CD4-positive, alpha-beta T cell treated with Interleukin-1 beta for 1 hour (primary cell): ENCODE measurements around the gene PRKAG1.

Experiments
- DNase-seq, 2 donors: peaks; one replicate each; pipeline ENCODE4 v3.0.0-alpha.2; 2020 to 2022

Gene PRKAG1

DNA sequence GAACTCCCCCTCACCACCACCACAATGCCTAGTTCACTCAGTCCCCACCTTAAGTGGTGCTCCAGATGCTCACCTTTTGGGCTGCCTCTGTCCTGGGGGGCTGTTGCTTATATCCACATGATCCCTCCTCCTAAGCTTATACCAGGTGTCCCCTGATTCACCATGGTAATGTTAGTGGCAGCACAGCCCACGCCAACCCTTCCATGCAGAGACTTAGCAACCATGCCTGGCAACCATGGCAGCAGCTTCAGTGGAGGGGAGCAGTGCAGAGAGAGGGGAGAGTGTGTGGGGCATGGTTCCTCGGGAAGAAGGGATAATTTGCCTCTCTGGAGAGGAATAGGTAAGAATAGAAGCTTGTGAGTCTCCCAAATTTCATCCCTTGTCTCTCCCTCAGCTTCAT is 18.2 kb downstream of the PRKAG1 start:
- no peak for DNase-seq

- peak; percentile 48 to 53 for DNase-seq
These were observed 19.0 kb downstream of the PRKAG1 start, which contains the start of gene DDN for GRCh38 chr12:48999371-49000131. Gene DDN (minus strand): TSS chr12:48999375. CDS start chr12:48999287, 88 bp downstream.

- DNase-seq, result peak in 1 of 2 donors; percentile 16
These were observed 19.9 kb downstream of the PRKAG1 start for GRCh38 chr12:48998497-48999353.

DNA sequence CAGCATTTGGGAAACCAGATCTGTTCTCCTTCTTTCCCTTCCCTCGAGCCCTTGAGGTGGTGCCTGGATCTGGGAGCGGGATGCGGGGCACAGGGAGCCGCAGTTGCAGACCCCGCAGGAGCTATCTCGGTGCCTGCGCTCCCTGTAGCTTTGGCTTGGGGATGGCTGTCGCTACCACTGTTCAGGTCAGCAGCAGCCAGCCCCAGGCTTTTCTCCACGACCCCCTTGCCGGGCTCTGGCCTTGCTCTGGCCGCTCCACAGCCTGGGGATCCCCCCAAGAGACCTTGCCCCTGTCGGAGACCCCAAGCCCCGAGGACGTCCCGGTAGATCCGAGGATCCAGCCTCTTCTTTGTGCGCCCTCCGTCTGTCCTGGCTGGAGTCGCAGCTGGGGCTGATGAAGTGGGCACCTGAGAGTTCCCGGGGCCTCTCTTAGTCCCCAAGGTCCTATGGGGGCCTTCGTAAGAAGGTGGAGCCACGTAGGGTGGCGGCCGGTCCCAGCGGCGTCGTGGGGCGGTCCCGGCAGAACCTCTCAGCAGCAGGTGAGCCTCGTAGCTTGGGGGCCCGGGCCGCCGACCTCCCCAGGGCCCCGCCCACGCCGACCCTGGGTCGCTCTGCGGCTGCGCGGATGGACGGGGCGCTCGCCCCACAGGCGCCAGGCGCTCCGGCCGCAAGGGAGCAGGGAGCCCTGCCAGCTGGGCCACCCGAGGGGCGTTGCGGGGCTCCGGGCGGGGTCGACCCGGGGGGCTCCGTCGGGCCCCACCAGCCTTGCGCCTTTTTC is 20.7 kb downstream of the PRKAG1 start:
- peak; percentile 39 to 63 for DNase-seq

DNA sequence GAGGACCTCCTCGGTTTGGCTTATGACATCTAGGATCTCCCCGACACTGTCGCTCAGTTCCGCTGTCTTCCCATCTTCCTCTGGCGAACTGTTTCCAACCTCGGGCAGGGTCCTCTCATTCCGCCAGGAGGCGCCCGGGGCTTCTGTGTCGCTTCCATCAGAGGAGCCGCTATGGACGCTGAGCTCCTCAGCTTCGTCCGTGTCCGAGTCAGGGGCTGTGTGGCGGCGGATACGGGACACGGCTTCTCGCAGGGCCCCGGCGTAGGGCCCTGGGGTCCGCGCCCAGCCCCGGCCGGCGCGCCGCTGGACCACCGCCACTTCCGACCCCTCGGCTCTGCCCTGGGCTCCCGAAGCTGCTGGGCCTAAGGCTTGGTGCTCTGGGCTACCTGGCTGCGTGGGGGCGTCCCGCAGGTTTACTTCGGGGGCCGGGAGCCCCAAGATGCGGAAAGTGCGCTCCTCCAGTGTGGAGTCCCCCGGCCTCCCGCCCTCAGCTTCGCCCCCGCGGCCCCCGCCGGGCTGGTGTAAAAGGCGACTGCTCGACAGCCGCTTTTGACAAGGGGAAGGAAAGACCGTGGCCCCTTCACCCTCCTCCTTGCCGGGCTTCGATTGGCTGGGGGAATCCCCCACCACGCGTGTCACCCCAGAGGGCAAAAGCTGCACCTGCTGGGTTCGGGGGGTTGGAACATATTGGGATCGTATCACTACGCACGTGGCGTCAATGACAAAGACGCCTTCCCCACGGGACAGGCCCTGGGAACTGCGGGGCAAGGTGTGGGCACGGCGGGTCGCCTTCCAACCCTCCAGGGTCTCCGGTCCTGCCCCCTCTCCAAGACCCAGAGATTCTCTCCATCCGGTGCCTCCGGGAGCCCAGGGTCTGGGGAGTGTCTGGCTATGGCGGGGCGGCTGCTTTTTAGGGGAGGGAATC is 21.5 kb downstream of the PRKAG1 start:
- peak; percentile 67 to 78 for DNase-seq

- peak; percentile 53 to 55 for DNase-seq
These were observed 23.3 kb downstream of the PRKAG1 start for GRCh38 chr12:48995086-48995879.

- DNase-seq, result no peak
These were observed 24.1 kb downstream of the PRKAG1 start for GRCh38 chr12:48994224-48995085.

DNA sequence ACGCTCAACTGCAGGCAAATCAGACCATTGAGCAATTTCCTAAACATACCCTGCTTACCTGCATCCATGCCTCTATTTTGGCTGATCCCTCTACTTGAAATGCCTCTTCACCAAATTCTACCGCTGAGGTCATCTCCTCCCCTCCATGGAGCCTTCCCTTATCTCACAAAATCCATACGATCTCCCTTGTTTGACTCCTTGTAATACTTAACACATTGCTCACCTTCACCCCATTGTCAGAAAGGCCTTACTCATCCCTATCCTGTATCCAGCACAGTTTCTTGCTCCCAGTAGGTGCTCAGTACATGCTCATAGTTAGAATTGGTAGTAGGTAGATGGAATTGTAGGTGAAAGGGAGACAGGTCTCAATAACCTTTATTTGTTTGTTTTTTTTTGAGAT is 24.8 kb downstream of the PRKAG1 start:
- DNase-seq, result no peak

- no peak for DNase-seq
These were observed 27.1 kb downstream of the PRKAG1 start for GRCh38 chr12:48991247-48992050.

GRCh38 chr12:48990552-48990951 is 28.0 kb downstream of the PRKAG1 start:
- DNase-seq, result no peak

- peak; percentile 55 to 76 for DNase-seq
These were observed 30.4 kb downstream of the PRKAG1 start for GRCh38 chr12:48988030-48988649.

GRCh38 chr12:48986720-48987291 is 31.8 kb downstream of the PRKAG1 start:
- no peak for DNase-seq

DNA sequence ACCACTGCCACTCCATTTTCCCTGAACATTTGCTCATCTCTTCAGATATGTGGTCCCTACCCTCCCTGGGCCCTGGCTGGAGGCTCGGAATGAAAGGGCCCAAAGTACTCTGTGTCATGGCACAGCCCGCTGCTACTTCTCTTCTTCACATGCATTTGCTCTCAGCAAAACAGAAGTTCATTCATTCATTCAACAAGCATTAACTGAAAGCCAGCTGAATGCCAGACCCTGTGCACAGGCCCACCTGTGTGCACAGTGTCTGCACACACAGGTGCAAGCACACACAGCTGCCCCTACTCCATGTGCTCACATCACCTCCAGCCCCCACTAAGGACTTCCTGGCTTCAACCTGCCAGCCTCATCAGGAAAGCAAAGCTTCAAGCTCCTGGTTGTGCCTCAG is 32.7 kb downstream of the PRKAG1 start:
- DNase-seq, result no peak

DNA sequence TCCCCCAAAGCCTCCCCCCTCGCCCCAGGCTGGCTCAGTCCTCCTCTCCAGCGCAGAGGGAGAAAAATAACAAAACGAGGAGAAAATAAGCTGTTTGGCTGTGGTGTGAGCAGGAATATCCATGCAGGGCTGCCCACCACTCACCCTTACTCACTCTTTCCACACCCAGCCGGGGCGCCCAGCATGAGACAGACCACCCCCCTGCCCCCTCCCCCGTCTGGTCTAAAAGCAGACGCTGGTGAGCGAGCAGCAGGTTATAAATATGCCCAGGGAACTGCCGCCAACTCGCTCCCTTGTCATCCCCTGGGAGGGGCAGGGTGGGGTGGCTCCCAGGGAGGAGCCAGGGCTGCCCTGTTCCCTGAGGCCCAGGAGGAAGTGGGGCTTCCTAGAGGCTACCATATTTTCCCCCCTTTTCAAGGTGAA is 33.1 kb downstream of the PRKAG1 start:
- DNase-seq, result no peak

DNA sequence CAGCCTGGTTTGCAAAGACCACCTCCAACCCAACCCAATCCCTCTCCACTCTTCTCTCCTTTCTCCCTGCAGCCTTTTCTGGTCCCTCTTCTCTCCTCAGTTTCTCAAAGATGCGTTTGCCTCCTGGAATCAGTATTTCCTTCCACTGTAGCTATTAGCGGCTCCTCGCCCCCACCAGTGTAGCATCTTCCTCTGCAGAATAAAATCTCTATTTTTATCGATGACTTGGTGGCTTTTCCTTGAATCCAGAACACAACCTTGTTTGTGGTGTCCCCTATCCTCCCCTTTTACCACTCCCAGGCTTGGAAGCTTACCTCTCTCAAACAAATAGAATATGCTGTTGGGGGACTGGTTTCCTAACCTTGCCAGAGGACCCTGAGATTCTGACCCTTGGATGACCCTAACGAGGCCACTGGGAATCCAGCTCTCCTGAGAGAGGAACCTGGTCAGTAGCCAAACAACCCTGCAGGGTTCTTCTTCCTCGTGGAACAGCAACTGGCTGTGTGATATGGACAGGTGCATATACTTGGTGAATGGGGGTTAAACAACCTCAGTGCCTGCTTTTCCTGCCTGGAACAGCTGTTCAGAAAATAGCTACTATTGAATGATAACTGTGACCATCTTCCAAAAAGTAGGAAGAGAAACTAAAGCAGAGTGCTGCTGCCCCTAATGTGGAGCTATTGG is 36.0 kb downstream of the PRKAG1 start:
- DNase-seq, result no peak

- no peak for DNase-seq
These were observed 36.8 kb downstream of the PRKAG1 start for GRCh38 chr12:48981757-48982157.

DNA sequence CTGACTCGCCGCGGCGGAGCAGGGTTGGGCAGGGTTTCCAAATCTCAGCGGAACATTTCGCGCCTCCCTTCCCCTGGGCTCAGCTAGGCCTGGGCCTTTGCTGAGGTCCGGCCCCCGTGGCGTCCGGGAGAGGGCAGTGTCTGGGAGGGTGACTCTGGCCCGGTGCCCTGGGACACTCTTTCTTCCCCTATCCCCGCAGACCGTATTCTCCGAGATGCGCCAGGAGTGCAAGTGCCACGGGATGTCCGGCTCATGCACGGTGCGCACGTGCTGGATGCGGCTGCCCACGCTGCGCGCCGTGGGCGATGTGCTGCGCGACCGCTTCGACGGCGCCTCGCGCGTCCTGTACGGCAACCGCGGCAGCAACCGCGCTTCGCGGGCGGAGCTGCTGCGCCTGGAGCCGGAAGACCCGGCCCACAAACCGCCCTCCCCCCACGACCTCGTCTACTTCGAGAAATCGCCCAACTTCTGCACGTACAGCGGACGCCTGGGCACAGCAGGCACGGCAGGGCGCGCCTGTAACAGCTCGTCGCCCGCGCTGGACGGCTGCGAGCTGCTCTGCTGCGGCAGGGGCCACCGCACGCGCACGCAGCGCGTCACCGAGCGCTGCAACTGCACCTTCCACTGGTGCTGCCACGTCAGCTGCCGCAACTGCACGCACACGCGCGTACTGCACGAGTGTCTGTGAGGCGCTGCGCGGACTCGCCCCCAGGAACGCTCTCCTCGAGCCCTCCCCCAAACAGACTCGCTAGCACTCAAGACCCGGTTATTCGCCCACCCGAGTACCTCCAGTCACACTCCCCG is 37.4 kb downstream of the PRKAG1 start:
- peak; percentile 55 to 66 for DNase-seq
